T-helper 17 cell (primary cell): ENCODE data around the gene RAB11FIP4. TPM values are rescaled to one million over a fixed set of nuclear protein-coding genes. Genes with fewer than 3 reads are reported as not detected.

Source experiments
- ATAC-seq: fragments of 150-1000 bp; cut with Tn5 transposase; 2 replicates; pipeline ENCODE4 v1.10.0; 2021; ENCODE audit warnings: mild to moderate bottlenecking, moderate library complexity
- DNase-seq, 3 donors: peaks; one replicate each; pipeline versions ENCODE4 v3.0.0 to v3.0.0-alpha.2; 2020 to 2021
- H3K9me3 ChIP-seq: one replicate; pipeline ENCODE4 v1.7.0; 2013; ENCODE audit warnings: low read length, mild to moderate bottlenecking; ENCODE audit not compliant: control insufficient read depth, poor library complexity, severe bottlenecking
- H3K27ac Mint-ChIP-seq: one replicate; pipeline ENCODE4 v1.8.0; 2022; ENCODE audit warnings: mild to moderate bottlenecking, moderate library complexity, mixed read lengths
- H3K27me3 Mint-ChIP-seq: one replicate; pipeline ENCODE4 v1.8.0; 2022; ENCODE audit warnings: mixed read lengths
- H3K36me3 Mint-ChIP-seq: one replicate; pipeline ENCODE4 v1.8.0; 2022; ENCODE audit warnings: low read depth, mixed read lengths
- H3K4me1 Mint-ChIP-seq: one replicate; pipeline ENCODE4 v1.8.0; 2022; ENCODE audit warnings: mild to moderate bottlenecking, mixed read lengths
- H3K4me3 Mint-ChIP-seq: one replicate; pipeline ENCODE4 v1.8.0; 2022; ENCODE audit warnings: mild to moderate bottlenecking, moderate library complexity, mixed read lengths
- total RNA-seq, 4 donors: library from RNA in 2 of 4; stranded (reverse) in 2 of 4; gene quantifications; one replicate each; pipeline ENCODE4 v1.2.3 and lab custom pipeline; 2022 to 2026

The RAB11FIP4 gene
- total RNA-seq, 2 donors from 2014 or later, result 47.4 to 61.9 TPM

DNA sequence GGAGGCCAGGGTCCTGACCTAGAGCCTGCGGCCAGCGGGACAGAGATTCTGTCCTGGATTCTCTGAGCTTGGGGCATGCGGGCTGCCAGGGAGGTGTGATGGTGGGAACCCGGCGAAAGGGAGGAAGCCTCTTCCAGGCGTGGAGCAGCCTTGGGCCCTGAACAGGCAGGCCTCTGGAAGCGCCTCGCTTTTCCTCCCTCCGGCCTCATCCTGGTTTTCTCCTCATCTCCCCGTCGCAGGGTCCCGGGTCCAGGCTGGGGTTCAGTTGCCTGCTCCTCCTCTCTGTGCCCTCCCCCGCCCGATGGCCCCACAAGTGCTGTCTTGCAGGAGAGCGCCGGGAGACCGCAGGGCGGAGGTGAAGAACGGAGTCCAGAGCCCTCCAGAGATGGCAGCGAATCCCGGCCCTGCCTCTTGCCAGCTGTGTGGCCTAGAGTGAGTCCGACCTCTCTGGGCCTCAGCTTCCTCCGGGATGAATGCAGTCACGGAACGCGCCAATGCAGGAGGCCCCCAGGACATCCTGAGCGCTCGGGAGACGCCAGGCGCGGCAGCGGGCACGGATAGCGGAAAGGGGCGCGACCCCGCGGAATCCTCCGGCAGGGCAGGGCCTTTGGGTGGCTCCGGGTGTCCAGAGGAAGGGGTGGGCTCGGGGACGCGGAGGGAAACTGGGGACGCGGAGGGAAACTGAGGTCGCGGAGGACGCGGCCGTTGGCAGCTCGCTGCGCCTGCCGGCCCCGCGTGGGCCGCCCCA is 553 bp upstream of the RAB11FIP4 start:
- H3K27ac Mint-ChIP-seq, result no peak overlapping the region
- no peak for DNase-seq
- peak; percentile 10 for ATAC-seq
- H3K36me3 Mint-ChIP-seq, result peaks cover 10% of the 10 kb centered on the region
- H3K4me1 Mint-ChIP-seq, result peaks cover 12% of the 10 kb centered on the region
- H3K4me3 Mint-ChIP-seq, result peak overlapping the region; percentile 86
- H3K9me3 ChIP-seq, result no peaks in the 10 kb centered on the region
- peaks cover 48% of the 10 kb centered on the region for H3K27me3 Mint-ChIP-seq

DNA sequence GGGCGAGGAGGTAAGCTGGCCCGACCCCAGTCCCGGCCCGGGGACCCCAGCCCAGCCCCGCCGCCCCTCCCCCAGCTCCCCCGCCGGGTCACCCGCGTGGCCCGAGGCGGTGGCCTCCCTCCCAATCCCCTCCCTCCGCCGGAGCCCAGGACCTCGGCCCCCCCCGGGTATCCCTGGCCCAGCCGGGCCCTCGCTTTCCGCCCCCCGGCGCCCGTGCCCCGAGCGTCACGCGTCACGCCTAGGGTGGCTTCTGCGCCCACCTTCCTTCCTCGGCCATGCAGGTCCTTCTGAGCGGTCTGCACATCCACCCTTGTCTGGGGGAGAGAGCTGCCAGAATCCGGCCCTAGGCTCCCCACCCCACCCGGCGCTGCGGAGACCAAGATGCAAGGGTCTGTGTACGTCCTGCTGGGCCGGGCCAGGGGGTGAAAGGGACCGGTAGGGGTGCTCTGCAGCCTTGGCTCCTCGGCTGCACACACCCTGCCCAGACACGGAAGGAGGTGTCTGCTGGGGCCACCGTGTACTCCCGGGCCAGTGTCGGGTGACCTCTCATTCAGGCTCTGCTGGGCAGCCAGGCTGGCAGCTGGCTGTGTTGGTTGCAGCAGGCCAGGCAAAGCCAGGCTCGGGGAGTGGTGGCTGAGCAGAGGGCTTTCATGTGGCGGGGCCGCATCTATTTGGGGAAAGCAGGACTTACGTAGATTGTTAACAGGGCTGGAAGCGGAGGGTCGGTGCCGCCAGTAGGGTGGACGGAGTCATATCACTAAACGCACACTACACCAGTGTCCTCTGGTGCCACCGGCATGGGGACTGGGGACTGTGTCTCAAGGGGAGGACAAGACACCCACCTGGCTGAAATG is 754 bp downstream of the RAB11FIP4 start:
- Mint-ChIP-seq H3K27ac (no peak overlapping the region), H3K36me3 (peaks cover 10% of the 10 kb centered on the region), H3K4me1 (peaks cover 12% of the 10 kb centered on the region), H3K4me3 (peak overlapping the region; percentile 78), H3K27me3 (peaks cover 58% of the 10 kb centered on the region)
- no peaks in the 10 kb centered on the region for H3K9me3 ChIP-seq
- DNase-seq (no peak), ATAC-seq (no peak)

GRCh38 chr17:31392856-31393748 is 1.6 kb downstream of the RAB11FIP4 start:
- no peaks in the 10 kb centered on the region for H3K9me3 ChIP-seq
- ATAC-seq (no peak), DNase-seq (no peak)
- Mint-ChIP-seq H3K27me3 (peaks cover 63% of the 10 kb centered on the region), H3K27ac (no peak overlapping the region), H3K4me1 (peaks cover 12% of the 10 kb centered on the region), H3K4me3 (peak overlapping the region; percentile 78), H3K36me3 (peaks cover 10% of the 10 kb centered on the region)

DNA sequence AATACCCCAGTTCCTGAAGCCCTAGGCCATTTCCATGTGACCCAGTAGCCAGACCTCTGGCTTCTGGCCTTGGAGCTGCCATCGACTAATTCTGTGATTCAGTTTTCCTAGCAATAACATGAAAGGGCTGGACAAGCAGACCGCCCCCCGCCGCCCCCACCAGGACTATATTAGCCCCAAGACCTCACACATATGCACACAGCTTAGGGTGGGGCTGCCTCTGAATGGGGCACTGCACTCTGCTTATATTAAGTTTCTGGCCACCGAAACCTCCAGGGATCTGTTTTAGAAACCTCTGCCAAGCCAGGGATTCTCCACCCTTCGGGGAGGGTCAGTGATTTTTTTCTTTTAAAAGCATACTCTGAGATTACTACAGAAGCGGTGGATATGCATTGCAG is 2.3 kb downstream of the RAB11FIP4 start:
- DNase-seq, result no peak
- Mint-ChIP-seq H3K36me3 (peaks cover 10% of the 10 kb centered on the region), H3K27ac (no peak overlapping the region), H3K27me3 (peaks cover 70% of the 10 kb centered on the region), H3K4me1 (peaks cover 12% of the 10 kb centered on the region), H3K4me3 (peak overlapping the region; percentile 62)
- H3K9me3 ChIP-seq, result no peaks in the 10 kb centered on the region
- no peak for ATAC-seq

GRCh38 chr17:31394544-31394943 is 3.1 kb downstream of the RAB11FIP4 start:
- ATAC-seq (peak; percentile 37), DNase-seq (no peak)
- Mint-ChIP-seq H3K4me3 (no peak overlapping the region), H3K27me3 (peaks cover 65% of the 10 kb centered on the region), H3K36me3 (peaks cover 10% of the 10 kb centered on the region), H3K4me1 (peaks cover 12% of the 10 kb centered on the region), H3K27ac (no peak overlapping the region)
- no peaks in the 10 kb centered on the region for H3K9me3 ChIP-seq

GRCh38 chr17:31397256-31397939 is 5.9 kb downstream of the RAB11FIP4 start:
- DNase-seq (no peak), ATAC-seq (no peak)
- Mint-ChIP-seq H3K27me3 (peaks cover 62% of the 10 kb centered on the region), H3K27ac (no peak overlapping the region), H3K4me3 (peak overlapping the region; percentile 19), H3K36me3 (peaks cover 7% of the 10 kb centered on the region), H3K4me1 (peaks cover 5% of the 10 kb centered on the region)
- no peaks in the 10 kb centered on the region for H3K9me3 ChIP-seq

- no peak overlapping the region for H3K27ac Mint-ChIP-seq
- peaks cover 5% of the 10 kb centered on the region for H3K4me1 Mint-ChIP-seq
- peaks cover 4% of the 10 kb centered on the region for H3K36me3 Mint-ChIP-seq
- DNase-seq (no peak), ATAC-seq (no peak)
- H3K4me3 Mint-ChIP-seq, result no peak overlapping the region
- no peaks in the 10 kb centered on the region for H3K9me3 ChIP-seq
- peaks cover 50% of the 10 kb centered on the region for H3K27me3 Mint-ChIP-seq
Observed at GRCh38 chr17:31398381-31399311, 7.2 kb downstream of the RAB11FIP4 start.

DNA sequence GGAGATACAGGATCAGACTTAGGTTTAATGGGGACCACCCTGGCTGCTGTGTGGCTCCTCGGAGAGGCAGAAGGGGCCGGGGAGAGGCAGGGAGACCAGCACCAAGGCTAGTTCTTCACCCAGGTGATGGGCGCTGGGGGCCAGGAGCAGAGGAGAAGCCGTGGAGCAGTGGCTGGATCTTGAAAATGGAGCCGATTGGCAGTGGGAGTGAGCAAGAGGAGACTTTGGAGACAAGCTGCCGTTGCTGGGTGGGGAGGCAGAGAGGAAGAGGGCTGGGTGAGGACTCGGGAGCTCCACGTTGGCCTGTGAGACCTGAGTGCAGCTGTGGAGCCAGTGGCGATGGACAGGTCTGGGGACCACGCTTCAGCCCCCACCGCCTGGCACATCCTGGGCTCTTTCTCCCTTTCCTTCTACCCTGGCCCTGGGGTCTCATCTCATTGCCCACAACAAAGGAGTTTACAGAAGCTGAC is 9.0 kb downstream of the RAB11FIP4 start:
- no peak for ATAC-seq

DNA sequence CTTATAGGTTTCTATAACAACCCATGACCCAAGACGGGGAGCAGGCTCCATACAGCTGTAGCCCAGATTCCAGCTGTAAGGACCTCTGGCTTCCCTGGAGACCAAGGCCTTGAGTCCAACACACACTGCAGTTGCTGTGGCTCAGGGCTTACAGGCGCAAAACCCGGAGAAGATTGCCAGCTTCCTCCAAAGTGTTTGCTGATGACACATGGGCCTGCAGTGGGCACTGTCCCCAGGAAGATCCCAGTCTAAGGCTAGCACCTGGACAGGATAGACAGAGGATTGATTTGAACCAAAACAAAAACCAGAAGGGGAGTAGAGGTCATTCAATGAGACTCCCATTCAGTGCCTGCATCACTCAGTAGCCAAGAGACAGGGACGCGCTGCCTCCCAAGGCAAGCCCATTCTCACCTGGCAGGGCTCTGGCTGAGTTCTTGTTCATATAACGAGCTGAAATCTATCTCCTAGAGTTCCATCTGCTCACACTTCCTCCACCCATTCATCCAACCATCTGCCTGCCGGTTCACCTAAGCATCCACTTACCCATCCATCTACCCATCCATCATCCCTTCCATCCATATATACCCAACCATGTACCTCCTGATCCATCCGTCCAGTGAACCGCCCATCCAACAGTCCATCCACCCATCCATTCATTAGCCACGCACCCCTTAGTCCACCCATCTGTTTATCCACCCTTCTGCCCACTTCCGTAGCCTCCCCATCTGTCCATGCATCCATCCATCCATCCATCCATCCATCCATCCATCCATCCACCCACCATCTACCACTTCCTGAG is 10.2 kb downstream of the RAB11FIP4 start:
- ATAC-seq (no peak), DNase-seq (no peak)
- no peaks in the 10 kb centered on the region for H3K9me3 ChIP-seq
- Mint-ChIP-seq H3K4me3 (peak overlapping the region; percentile 13), H3K36me3 (no peaks in the 10 kb centered on the region), H3K4me1 (peaks cover 5% of the 10 kb centered on the region), H3K27ac (no peak overlapping the region), H3K27me3 (peaks cover 29% of the 10 kb centered on the region)

More for the DNA sequence above, 9.0 kb downstream of the RAB11FIP4 start:
- no peaks in the 10 kb centered on the region for H3K9me3 ChIP-seq
- Mint-ChIP-seq H3K4me3 (no peak overlapping the region), H3K36me3 (no peaks in the 10 kb centered on the region), H3K4me1 (peaks cover 2% of the 10 kb centered on the region), H3K27ac (no peak overlapping the region), H3K27me3 (peaks cover 35% of the 10 kb centered on the region)
- no peak for DNase-seq

DNA sequence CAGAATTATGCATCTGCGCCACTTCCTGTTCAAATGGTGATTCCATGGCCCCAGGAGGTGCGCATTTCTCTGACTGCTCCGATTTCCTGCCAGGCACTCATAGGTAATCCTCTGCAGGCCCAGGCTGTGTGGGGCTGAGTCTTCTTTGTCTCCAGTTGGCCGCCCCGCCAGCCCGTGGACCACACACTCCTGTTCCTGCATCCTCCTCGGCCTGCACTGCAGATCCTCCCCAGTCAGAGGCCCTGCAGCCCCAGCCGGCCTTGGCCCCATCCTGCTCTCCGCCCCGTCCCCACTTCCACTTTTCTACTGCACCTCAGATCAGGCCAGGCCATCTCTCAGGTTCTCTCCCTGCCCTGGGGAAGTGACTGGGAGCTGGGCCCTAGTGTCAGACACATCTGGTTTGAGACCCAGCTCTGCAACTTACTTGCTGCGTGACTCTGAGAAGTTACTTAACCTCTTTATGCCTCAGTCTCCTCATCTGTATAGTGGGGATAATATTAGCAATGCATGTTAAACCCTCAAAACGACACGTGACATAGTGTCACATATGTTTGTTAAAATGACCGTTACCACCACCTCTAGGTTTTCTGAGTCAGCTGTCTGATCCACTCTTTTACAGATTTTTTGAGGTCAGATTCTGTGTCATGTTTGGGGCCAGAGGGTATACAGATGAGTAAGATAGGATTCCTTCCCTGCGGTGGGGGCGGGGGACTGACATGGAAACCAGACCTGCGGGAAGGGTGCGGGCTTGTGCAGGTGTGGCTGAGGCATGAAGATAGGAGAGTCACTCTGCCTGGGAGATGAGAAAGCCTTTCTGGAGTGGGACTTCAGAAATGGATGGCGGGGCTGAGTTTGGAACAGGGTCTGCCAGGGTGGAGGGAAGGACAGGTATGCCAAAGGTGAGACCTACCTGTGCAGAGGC is 12.8 kb downstream of the RAB11FIP4 start:
- H3K9me3 ChIP-seq, result no peaks in the 10 kb centered on the region
- DNase-seq, result no peak
- ATAC-seq, result no peak
- Mint-ChIP-seq H3K36me3 (no peaks in the 10 kb centered on the region), H3K27me3 (peaks cover 22% of the 10 kb centered on the region), H3K4me1 (peaks cover 10% of the 10 kb centered on the region), H3K4me3 (no peak overlapping the region), H3K27ac (peak overlapping the region; percentile 67)
